Endometrium (tissue), 2 donors: ENCODE data around the gene CBX1.
"Not testable (repeated sequence)": the region's sequence is repeated elsewhere in the genome, so short reads cannot be mapped to it uniquely, and the experiment has no call there.

Experiments
- FAIRE-seq: peaks from 2 replicates; lab custom pipeline; 2012; peaks lifted over from hg19 to GRCh38; lab: Jason Lieb, UNC
- donor health status: control.
- donor health status: control.

Gene CBX1

DNA sequence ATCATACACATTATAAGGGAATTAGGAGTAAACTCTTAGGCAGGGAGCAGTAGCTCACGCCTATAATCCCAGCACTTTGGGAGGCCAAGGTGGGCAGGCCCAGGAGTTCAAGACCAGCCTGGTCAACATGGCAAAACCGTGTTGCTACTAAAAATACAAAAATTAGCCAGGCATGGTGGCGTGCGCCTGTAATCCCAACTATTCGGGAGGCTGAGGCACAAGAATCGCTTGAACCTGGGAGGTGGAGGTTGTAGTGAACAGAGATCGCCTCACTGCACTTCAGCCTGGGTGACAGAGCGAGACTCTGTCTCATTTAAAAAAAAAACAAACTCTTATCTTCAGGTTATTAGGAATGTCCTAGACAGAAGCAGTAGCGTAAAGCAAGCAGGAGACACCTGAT, 28.5 kb downstream of the CBX1 start:
- not testable (repeated sequence) for FAIRE-seq

DNA sequence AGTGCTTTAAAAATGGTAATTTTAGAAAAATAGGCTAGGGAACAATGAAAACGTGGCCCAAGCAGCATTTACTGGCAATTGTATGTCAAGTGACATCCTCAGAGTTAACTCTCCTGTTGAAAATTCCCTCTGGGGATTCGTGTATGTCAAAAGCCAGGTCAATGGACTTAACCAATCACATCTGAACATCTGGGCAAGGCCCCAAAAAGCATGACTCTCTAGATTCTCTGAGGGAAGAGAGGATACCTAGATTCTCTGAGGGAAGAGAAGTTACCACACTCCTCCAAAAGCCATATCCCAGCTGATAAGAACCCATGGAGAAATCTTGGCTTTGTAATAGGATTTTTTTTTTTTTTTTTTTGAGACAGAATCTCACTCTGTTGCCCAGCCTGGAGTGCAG, 29.6 kb downstream of the CBX1 start:
- no peak for FAIRE-seq

DNA sequence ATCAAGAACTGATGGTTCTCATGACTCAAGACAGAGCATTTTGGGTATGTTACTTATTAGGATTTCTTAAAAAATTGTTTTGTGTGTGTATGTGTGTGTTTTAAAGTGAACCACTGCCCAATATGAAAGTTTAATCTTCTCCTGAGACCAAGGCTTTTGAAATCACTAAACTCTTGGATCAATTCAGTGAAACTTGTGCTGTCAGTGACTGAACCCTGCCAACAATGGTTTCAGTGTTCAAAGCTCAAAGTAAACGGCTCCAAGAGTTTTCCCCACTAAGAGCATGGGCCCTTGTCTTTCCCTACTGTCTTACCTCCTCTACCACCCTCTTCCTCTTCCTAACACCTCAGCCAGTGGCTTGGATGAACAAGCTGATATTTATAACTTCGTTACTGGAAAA, 31.1 kb downstream of the CBX1 start:
- no peak for FAIRE-seq

DNA sequence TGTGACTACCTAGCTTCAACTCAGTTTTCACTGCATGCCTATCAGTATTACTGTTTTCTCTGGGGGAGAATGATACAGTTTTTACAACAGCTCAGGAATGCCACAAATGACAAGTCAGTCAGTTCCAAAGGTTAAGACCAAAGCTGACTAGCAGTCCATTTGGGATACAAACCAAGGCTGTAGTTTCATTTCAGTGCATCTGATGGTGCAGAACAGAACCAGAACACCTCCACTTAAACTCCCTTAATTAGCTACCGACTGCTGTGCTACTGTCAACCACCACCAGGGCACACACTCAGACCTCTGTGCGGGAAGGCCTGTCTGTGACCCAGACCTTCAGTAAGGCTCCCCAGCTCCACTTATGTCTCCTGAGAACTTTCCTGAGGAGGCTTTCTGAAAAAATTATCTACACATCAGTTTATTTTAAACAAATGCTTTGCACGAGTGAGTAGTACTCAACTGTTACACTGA, 32.8 kb downstream of the CBX1 start:
- FAIRE-seq: no peak

DNA sequence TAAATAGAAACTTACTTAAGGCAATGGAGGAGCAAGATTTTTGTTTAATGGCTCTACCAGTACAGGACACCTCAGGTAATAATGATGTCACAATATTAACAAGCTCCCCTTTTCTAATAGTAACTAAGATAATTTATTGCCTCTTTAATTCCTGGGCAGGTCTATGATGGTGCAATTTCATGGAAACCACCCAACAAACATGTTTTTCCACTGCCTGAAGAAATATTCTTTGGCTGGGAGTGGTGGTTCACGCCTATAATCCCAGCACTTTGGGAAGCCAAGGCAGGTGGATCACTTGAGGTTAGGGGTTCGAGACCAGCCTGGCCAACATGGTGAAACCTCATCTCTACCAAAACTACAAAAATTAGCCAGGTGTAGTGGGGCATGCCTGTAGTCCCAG, 33.5 kb downstream of the CBX1 start:
- not testable (repeated sequence) for FAIRE-seq

DNA sequence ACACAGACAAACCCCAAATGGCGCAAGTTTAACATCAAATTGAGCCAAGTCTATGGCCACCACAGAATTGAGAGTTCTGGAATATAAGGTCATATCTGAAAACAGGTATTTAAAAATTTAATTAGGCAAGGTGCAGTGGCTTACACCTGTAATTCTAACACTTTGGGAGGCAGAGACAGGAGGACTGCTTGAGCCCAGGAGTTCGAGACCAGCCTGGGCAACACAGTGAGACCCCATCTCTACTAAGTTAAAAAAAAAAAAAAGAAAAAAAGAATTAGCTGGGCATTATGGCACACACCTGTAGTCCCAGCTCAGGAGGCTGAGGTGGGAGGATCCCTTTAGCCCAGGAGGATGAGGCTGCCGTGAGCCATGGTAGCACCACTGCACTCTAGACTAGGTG, 34.0 kb downstream of the CBX1 start:
- FAIRE-seq: no peak

DNA sequence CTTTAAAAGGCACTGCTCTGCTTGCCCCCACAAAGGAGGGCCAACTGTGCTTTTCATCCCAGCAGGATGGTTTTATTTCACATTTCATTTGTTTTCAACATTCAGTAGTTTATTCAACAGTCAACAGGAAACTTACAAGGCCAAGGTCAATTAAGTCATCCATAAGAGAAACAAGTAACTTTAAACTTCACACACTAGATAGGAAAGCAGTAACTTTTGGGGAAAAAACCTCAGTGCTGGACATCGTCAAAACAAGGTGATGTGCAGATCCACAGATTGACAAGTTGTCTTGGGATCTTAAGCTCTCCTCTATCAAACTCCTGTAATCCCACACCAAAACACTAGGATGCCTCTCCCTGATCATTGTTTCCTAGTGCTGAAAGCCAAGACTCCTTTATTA, 34.6 kb downstream of the CBX1 start:
- FAIRE-seq: no peak

DNA sequence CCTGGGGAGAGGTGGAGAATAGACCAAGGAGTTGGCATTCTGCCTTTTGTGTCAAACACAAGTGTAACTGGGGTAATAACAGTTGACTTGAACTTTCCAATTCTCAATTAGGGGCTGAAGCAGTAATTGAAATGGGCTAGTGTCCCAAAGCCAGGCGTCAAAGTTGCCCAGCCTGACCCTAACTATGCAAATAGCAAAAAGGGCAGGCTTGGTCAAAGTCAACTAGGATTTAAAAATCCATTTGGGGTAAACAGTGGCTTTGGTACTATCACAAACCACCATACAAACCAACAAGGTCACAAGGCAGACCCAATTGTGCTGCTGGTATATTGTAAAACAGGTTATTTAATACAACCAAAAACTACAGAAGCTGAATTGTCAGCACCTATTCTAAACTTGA, 35.1 kb downstream of the CBX1 start:
- no peak for FAIRE-seq

DNA sequence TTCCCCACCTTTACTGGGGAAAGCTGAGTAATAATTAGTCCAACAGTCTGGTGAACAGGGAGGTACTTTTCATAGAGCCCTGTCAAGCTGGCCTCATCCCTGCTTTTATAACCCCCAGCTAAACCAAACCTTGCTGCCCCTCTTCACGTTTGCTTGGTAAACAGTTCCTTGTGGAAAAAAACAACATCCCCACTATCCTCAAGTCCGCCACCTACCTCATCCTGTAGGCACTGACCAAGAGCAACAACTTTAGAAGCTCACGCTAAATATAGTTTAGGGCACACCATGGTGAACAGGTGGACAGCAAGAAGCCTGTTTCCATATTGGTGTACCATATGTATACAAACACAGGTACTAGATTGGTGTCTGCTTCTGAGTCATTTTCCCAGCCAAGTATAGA, 36.6 kb downstream of the CBX1 start:
- FAIRE-seq: no peak

DNA sequence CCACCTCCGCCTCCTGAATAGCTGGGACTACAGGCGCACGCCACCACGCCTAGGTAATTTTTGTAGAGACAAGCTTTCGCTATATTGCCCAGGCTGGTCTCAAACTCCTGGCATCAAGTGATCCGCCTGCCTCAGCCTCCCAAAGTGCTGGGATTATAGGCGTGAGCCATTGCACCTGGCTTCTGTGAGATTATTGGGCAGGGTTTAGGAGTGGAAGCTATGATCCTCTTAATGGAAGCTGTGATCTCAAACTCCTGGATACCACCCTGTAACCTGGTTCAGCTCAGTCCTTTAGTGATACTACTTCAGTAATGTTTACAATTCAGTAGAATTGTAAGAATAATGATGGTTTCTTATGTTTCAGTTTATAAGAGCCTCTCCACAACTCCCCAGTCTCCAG, 39.0 kb downstream of the CBX1 start:
- no peak for FAIRE-seq

DNA sequence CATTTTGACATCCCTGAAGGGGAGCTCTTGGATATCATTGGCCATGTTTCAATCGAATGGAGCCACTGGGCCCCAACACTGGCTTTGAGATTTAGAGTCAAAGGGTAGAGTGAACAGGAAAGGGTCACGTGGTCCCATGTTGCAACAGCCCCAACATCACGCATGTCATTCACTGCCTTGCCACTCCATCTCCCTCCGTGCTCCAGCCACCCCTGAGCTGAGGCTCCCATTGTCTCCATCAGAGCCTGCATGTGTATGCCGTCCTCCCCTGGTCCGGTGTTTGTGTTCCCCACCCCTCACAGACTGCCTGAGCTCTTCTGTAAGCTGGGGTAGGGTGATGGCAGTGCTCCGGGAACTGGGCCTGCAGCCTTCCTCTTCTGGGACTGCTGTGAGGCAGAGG, 41.0 kb downstream of the CBX1 start:
- FAIRE-seq: no peak

DNA sequence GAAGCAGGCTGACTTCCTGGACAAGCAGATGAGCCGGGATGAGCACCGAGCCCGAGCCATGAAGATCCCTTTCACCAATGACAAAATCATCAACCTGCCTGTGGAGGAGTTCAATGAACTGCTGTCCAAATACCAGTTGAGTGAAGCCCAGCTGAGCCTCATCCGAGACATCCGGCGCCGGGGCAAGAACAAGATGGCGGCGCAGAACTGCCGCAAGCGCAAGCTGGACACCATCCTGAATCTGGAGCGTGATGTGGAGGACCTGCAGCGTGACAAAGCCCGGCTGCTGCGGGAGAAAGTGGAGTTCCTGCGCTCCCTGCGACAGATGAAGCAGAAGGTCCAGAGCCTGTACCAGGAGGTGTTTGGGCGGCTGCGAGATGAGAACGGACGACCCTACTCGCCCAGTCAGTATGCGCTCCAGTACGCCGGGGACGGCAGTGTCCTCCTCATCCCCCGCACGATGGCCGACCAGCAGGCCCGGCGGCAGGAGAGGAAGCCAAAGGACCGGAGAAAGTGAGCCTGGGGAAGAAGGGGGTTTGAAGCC, 42.1 kb downstream of the CBX1 start:
- FAIRE-seq: no peak

DNA sequence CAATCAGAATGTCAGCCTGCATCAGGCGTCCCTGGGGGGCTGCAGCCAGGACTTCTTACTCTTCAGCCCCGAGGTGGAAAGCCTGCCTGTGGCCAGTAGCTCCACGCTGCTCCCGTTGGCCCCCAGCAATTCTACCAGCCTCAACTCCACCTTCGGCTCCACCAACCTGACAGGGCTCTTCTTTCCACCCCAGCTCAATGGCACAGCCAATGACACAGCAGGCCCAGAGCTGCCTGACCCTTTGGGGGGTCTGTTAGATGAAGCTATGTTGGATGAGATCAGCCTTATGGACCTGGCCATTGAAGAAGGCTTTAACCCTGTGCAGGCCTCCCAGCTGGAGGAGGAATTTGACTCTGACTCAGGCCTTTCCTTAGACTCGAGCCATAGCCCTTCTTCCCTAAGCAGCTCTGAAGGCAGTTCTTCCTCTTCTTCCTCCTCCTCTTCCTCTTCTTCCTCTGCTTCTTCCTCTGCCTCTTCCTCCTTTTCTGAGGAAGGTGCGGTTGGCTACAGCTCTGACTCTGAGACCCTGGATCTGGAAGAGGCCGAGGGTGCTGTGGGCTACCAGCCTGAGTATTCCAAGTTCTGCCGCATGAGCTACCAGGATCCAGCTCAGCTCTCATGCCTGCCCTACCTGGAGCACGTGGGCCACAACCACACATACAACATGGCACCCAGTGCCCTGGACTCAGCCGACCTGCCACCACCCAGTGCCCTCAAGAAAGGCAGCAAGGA, 42.7 kb downstream of the CBX1 start:
- FAIRE-seq: no peak

DNA sequence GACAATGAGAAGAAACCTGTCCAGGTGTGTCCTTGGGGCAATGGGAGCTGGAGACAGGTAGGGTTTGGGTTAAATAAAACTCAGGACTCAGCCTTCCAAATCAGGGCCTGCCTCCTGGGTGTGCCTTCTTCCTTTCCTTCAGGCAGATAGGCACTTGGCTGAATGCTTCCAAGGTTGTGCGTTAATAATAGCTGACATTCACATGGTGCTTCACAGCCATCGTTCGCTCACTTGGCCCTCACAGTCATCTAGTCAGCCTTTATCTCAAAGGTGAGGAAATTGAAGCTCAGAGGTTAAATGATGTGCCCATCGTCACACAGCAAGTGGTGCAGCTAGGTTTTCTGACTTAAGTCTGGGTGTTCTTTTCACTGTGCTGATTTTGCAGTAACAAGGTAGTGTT, 43.7 kb downstream of the CBX1 start:
- FAIRE-seq: no peak

DNA sequence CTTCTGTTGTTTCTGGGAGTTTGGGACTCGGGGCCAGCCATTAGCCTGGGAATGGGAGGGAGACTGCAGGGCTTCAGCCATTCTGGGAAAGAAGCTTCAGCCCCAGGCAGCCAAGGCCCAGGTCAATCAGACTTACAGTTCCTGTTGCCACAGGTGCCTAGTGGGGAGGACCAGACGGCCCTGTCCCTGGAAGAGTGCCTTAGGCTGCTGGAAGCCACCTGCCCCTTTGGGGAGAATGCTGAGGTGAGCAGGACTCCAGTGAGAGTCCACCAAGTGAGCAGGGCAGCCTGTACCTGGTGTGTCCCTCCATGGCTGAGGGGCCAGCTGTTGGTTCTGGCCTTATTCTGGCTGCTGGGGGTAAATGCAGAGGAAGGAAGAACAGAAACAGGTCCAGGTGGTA, 44.4 kb downstream of the CBX1 start:
- FAIRE-seq: no peak

DNA sequence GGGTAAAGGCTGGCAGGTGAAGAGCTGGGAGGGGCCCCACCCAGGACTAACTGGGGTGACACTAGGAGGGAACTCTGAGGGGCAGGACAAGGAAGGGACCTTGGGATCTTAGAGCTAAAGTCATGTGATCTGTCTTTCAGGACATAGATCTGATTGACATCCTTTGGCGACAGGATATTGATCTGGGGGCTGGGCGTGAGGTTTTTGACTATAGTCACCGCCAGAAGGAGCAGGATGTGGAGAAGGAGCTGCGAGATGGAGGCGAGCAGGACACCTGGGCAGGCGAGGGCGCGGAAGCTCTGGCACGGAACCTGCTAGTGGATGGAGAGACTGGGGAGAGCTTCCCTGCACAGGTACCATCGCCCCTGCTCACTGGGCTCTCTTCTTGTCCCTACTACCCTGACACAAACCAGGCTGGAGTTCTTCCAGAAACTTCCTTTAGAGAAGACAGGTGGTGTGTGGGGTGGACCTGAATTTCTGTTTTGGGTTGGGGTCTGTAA, 45.0 kb downstream of the CBX1 start:
- FAIRE-seq: no peak

DNA sequence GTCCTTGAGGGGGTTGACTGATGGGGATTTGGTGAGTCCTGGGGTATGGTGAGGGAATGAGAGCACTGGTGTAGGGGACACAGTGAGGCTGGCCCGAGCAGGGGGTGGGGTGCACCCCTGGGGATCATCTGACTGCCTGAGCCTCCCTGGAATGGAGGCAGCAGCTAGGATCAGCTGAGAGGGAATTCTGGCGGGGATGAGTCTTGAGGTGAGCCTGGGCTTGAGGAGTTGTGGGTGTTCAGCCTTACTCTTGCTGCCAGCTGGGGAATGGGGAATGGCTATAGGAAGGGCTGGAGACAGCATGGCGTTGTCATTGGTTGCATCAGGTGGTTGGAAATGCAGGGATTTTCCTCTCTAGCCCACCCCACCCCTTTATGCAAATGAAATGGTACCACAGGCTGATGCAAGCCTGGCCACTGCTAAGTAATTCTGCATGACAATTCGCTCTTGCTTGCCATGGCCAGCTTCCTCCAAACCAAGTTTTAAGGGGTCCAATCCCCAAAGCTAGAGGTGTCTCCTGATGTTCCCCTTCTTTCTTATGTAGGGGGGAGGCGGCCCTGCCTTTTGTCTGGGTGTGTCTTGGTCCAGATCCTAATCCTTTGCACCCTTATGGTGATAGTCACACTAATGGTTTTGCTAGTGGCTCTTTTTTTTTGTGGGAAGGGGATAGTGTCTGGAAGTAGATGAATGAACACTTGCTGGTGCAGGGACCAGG, 45.6 kb downstream of the CBX1 start:
- no peak for FAIRE-seq

DNA sequence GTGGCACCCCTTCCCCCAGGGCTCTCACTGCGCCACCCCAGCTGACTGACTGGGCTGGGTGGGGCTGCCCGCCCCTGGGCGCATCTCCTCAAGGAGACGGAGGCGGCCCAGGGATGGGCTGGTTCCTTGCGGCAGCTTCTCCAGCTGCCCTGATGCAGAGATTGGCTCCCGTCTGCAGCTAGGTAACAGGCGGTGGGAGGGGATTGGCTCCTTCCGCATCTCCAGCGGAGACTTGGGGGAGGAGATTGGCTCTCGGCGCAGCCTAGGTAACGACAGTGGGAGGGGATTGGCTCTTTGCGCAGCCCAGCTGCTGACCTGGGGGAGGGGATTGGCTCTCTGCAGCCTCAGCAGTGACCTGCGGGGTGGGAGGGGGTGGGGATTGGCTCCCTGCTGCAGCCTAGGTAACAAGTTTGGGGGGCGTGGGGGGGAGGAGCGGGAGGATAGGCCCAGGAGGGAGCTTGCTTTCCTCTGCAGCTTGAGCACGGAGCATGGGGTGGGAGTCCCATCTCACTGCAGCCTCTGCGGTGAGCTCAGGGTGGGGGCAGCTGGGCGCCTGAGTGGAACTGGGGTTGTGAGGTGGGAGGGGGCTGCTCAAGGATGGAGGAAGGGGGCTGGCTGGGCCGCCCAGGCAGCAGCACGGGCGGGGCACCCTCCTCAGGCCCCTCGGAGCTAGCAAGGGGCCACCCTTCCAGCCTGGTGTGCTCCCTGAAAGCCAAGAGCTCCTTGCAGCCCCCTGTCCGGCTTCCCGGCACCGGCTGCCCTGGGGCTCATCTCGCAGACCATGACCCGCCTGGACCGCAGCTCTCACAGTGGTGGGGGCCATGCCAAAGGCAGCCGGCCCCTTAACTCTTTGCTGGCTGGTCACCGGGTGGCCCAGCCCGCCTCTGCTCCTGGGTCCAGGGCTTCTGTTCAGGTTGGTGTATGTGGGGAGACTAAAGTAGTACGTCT, 46.8 kb downstream of the CBX1 start:
- peak; percentile 21 for FAIRE-seq

DNA sequence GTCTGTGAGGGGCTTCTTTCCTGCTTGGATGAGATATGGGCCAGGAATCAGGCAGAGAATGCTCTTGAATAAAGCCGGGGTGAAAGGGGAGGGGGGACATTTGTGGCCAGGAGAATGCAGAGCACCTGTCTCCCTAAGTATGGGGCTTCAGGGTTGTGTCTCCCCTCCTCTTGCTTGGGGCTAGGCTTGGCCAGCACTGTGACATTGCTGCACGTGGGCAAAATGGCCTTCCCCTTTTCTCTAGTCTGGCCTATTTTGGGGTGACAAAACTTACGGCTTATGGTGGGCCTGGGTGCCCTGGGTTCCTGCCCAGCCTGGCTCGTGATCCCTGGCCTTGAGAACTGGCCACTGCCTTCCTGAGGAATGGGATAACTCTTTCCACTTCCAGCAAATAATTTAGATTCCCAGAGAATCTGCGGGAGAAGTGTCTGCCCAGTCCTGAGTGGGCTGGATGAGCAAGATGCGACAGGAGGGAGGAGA, 47.5 kb downstream of the CBX1 start:
- no peak for FAIRE-seq

DNA sequence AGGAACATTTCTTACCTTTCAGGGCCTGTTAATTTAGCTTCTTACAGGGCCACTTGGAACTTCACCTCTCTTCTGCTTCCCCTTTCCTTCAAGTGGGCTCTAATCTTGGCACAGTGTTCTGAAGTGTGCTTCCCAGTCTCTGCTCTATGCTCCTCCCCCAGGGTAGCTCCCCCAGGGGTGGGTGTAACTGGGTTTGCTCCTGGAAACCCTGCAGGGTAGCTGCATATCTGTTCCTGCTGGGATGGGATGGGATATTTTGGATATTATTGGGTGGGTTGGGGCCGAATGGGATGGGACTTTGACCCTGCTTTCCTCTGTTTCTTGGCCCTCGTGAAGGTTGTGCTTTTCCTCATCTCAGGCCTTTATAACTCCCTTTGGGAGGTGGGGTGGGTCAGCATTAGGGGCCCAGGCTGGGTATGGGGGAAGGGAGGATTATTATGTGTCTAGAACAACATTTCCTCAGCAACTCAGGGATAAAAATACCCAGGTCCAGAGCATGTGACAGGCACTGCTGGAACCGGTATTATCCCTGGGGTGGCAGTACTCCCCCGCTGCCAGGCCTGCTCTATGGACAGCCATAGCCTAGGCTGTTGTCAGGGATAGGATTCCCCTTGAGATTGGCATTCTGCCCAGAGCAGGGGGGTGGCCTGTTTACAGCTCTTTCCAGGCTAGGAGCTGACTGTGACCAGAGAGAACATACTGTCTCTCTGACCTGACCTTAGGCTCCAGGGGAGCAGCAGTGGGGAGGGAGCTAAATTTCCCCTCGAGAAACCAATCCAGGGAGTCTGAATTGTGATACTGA, 48.1 kb downstream of the CBX1 start:
- no peak for FAIRE-seq
